Loucy (cell line): Measurements from ENCODE around the gene KIF3B.
"Not testable (repeated sequence)": the region's sequence is repeated elsewhere in the genome, so short reads cannot be mapped to it uniquely, and the experiment has no call there.

ENCODE experiments used
- H2AFZ ChIP-seq: fragments of 200-600 bp; sonication (generic); 2 replicates; pipeline ENCODE4 v1.6.0; 2016; ENCODE audit warnings: antibody characterized with exemption, mild to moderate bottlenecking, low read length, moderate library complexity
- H3F3A ChIP-seq: fragments of 200-600 bp; 2 replicates; pipeline ENCODE4 v1.6.0; 2016; ENCODE audit warnings: antibody characterized with exemption, low read depth, mild to moderate bottlenecking
- H3K27me3 ChIP-seq: fragments of 200-600 bp; sonication (generic); 2 replicates; pipeline ENCODE4 v1.6.1; 2014; ENCODE audit warnings: low read length, mild to moderate bottlenecking; ENCODE audit not compliant: insufficient read depth, poor library complexity, severe bottlenecking
- H3K36me3 ChIP-seq: fragments of 200-600 bp; sonication (generic); 2 replicates; pipeline ENCODE4 v1.6.1; 2016; ENCODE audit warnings: low read length; ENCODE audit not compliant: insufficient read depth
- H3K4me1 ChIP-seq: fragments of 200-600 bp; sonication (generic); 2 replicates; pipeline ENCODE4 v1.5.1; 2014; ENCODE audit warnings: low read length, mild to moderate bottlenecking; ENCODE audit not compliant: insufficient read depth, poor library complexity, severe bottlenecking
- H3K4me2 ChIP-seq: fragments of 200-600 bp; sonication (generic); 2 replicates; pipeline ENCODE4 v1.6.0; 2014; ENCODE audit warnings: antibody characterized with exemption, low read length, low read depth, mild to moderate bottlenecking; ENCODE audit not compliant: poor library complexity, severe bottlenecking
- H3K4me3 ChIP-seq: fragments of 200-600 bp; sonication (generic); 2 replicates; pipeline ENCODE4 v1.5.1; 2014; ENCODE audit warnings: low read length, mild to moderate bottlenecking, mixed read lengths; ENCODE audit not compliant: poor library complexity, severe bottlenecking
- H3K79me2 ChIP-seq: fragments of 200-600 bp; sonication (generic); 2 replicates; pipeline ENCODE4 v1.6.1; 2014; ENCODE audit warnings: low read length; ENCODE audit not compliant: insufficient read depth
- H3K9ac ChIP-seq: fragments of 200-600 bp; sonication (generic); 2 replicates; pipeline ENCODE4 v1.6.0; 2014; ENCODE audit warnings: mild to moderate bottlenecking, low read depth, low read length, moderate library complexity; ENCODE audit not compliant: poor library complexity, severe bottlenecking
- H3K9me2 ChIP-seq: fragments of 200-600 bp; sonication (generic); replicated peaks from 2 replicates; pipeline ENCODE4 v1.6.1; 2016; ENCODE audit warnings: low read depth, low read length, mixed read lengths
- H3K9me3 ChIP-seq: fragments of 200-600 bp; sonication (generic); 2 replicates; pipeline ENCODE4 v1.6.1; 2014; ENCODE audit warnings: mild to moderate bottlenecking, antibody characterized with exemption, low read length, low read depth; ENCODE audit not compliant: insufficient read depth
- H4K20me1 ChIP-seq: fragments of 200-600 bp; sonication (generic); 2 replicates; pipeline ENCODE4 v1.6.0; 2014; ENCODE audit warnings: antibody characterized with exemption, low read length, mild to moderate bottlenecking; ENCODE audit not compliant: insufficient read depth, poor library complexity, severe bottlenecking
- CTCF ChIP-seq: fragments of 200-600 bp; sonication (generic); conservative IDR thresholded peaks from 2 replicates; pipeline ENCODE4 v1.5.1; 2014; ENCODE audit warnings: mild to moderate bottlenecking, antibody characterized with exemption, low read length
- EZH2phosphoT487 ChIP-seq: fragments of 200-600 bp; IDR thresholded peaks from 2 replicates; pipeline ENCODE4 v1.6.1; 2018; ENCODE audit warnings: antibody characterized with exemption, mild to moderate bottlenecking, moderate library complexity, borderline replicate concordance

The KIF3B gene

GRCh38 chr20:32338665-32339064 is 61.2 kb downstream of the KIF3B start:
- no peaks in the 10 kb centered on the region for H4K20me1 ChIP-seq
- H3K9ac ChIP-seq = no peak overlapping the region
- H3K4me2 ChIP-seq = no peak overlapping the region
- H3K27me3 ChIP-seq = no peaks in the 10 kb centered on the region
- H3K9me3 ChIP-seq = no peaks in the 10 kb centered on the region
- H3K36me3 ChIP-seq = no peaks in the 10 kb centered on the region
- no peak overlapping the region for H2AFZ ChIP-seq
- TF ChIP-seq CTCF = no peak
- TF ChIP-seq EZH2phosphoT487 = no peak
- no peaks in the 10 kb centered on the region for H3F3A ChIP-seq
- H3K9me2 ChIP-seq = no peaks in the 10 kb centered on the region
- H3K4me1 ChIP-seq = peaks cover 4% of the 10 kb centered on the region
- no peaks in the 10 kb centered on the region for H3K79me2 ChIP-seq
- H3K4me3 ChIP-seq = no peak overlapping the region

GRCh38 chr20:32339116-32339515 is 61.7 kb downstream of the KIF3B start:
- Histone ChIP-seq H3K27me3 (no peaks in the 10 kb centered on the region), H3F3A (no peaks in the 10 kb centered on the region), H4K20me1 (no peaks in the 10 kb centered on the region), H3K9me2 (no peaks in the 10 kb centered on the region), H3K79me2 (no peaks in the 10 kb centered on the region), H2AFZ (no peak overlapping the region), H3K9me3 (no peaks in the 10 kb centered on the region), H3K36me3 (no peaks in the 10 kb centered on the region), H3K4me1 (peaks cover 4% of the 10 kb centered on the region), H3K9ac (no peak overlapping the region), H3K4me2 (no peak overlapping the region), H3K4me3 (no peak overlapping the region)
- TF ChIP-seq EZH2phosphoT487 (no peak), CTCF (no peak)

DNA sequence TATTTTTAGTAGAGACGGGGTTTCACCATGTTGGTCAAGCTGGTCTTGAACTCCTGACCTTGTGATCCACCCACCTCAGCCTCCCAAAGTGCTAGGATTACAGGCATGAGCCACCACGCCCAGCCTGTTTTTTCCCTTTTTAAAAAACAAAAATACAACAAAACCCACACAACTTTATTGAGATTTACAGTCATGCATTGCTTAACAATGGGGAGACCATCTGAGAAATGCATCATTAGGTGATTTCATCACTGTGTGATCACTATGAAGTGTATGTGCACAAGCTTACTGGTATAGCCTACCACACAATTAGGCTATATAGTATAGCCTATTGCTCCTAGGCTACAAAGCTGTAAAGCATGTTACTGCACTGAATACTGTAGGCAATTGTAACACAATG is 63.6 kb downstream of the KIF3B start:
- H3K4me1 ChIP-seq, H3K9me2 ChIP-seq, H4K20me1 ChIP-seq, H3K4me2 ChIP-seq, H3K79me2 ChIP-seq, H3K36me3 ChIP-seq, H3F3A ChIP-seq, H3K27me3 ChIP-seq, H3K4me3 ChIP-seq, H3K9ac ChIP-seq, H3K9me3 ChIP-seq, H2AFZ ChIP-seq: not testable (repeated sequence)

GRCh38 chr20:32343439-32343838 is 66.0 kb downstream of the KIF3B start:
- H3K4me2 ChIP-seq = no peak overlapping the region
- H3K9me2 ChIP-seq = no peaks in the 10 kb centered on the region
- H3K9ac ChIP-seq = no peak overlapping the region
- H3K4me3 ChIP-seq = no peak overlapping the region
- no peak overlapping the region for H2AFZ ChIP-seq
- peaks cover 3% of the 10 kb centered on the region for H3K4me1 ChIP-seq
- TF ChIP-seq CTCF (no peak), EZH2phosphoT487 (no peak)
- H3F3A ChIP-seq = no peaks in the 10 kb centered on the region
- H3K36me3 ChIP-seq = no peaks in the 10 kb centered on the region
- H3K79me2 ChIP-seq = no peaks in the 10 kb centered on the region
- H3K9me3 ChIP-seq = no peaks in the 10 kb centered on the region
- H3K27me3 ChIP-seq = no peaks in the 10 kb centered on the region
- H4K20me1 ChIP-seq = no peaks in the 10 kb centered on the region
